Dermis lymphatic vessel endothelial cell (primary cell): ENCODE data around the gene SLC22A7. TPM values are rescaled to one million over a fixed set of nuclear protein-coding genes. Genes with fewer than 3 reads are reported as not detected.

ENCODE experiments used
- total RNA-seq: library from RNA; depleted of rRNA; stranded (reverse); fragments of >200 nt; gene quantifications from 2 replicates; pipeline ENCODE4 v1.2.1, GENCODE V29; 2014

Gene SLC22A7, protein sequence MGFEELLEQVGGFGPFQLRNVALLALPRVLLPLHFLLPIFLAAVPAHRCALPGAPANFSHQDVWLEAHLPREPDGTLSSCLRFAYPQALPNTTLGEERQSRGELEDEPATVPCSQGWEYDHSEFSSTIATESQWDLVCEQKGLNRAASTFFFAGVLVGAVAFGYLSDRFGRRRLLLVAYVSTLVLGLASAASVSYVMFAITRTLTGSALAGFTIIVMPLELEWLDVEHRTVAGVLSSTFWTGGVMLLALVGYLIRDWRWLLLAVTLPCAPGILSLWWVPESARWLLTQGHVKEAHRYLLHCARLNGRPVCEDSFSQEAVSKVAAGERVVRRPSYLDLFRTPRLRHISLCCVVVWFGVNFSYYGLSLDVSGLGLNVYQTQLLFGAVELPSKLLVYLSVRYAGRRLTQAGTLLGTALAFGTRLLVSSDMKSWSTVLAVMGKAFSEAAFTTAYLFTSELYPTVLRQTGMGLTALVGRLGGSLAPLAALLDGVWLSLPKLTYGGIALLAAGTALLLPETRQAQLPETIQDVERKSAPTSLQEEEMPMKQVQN
- total RNA-seq, result not detected in 2 replicates

GRCh38 chr6:43297644-43298564 is at the start of gene SLC22A7:
Gene SLC22A7 (plus strand): TSS chr6:43298260. CDS start chr6:43298359, 99 bp downstream.

DNA sequence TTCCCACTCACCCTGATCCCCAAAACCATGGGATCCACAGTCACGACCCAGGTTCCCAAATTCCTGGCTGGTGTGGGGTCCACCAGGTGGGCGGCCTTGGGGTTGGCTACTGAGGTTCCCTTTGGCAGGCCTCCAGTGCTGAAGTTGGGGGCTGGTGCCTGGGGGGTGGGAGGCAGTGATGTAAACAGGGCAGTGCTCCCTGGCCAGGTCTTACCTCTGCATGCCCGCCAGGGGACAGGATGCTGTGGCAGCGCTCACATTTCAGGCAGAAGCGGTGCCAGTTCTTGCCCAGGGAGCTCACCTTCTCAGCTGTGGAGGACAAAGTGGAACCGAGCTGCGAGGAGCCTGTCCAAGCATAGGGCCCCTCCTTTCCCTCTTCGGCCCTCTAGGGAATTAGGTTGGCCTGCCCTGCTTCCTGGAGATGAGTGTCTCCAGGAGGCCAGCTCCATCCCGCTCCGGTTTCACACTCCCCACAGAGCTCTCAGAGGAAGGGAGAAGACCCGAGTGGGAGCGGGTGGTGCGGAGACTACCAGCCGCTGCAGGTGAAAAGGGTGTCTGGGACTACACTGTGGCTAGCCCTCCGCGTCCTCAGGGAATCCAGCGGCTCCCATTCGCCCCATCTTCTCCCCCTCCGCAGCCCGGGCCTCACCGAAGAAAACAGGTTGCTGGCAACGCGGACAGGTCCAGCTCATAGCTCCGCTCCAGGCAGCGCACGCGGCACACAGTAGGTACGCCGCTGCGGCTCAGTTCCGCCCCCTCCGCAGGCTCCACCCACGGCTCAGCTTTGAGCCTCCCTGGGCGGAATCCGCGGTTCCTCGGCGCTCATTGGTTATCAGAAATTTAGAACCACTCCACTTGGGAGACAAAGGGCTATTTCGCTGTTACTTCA is 10.3 kb downstream of the SLC22A7 start, which contains the start of gene CRIP3:
Gene CRIP3 (minus strand): TSS at position 726 of the 889 bp plus-strand sequence. CDS start 34 bp downstream, at position 692.

Other genes with a start within 250 kb of the SLC22A7 start
- 18.4 and 23.4 TPM in 2 replicates for gene CUL7, start 244.4 kb upstream of the SLC22A7 start, total RNA-seq
- gene MRPL2, start 238.8 kb upstream of the SLC22A7 start, total RNA-seq, result 11.3 and 11.5 TPM in 2 replicates
- 16.5 and 17.2 TPM in 2 replicates for gene KLC4, start 238.6 kb upstream of the SLC22A7 start, total RNA-seq
- gene PTK7, start 221.9 kb upstream of the SLC22A7 start, total RNA-seq, result 28.2 and 39.6 TPM in 2 replicates
- gene SRF, start 127.0 kb upstream of the SLC22A7 start, total RNA-seq, result 11.8 TPM in 2 replicates
- gene CUL9, start 116.1 kb upstream of the SLC22A7 start, total RNA-seq, result 16.9 and 17.9 TPM in 2 replicates
- gene DNPH1, start 68.8 kb upstream of the SLC22A7 start, total RNA-seq, result 44.8 and 59.2 TPM in 2 replicates
- not detected in 2 replicates for gene TTBK1, start 54.8 kb upstream of the SLC22A7 start, total RNA-seq
- not detected in 2 replicates for gene CRIP3, start 10.6 kb downstream of the SLC22A7 start, total RNA-seq
- 5.4 and 7.6 TPM in 2 replicates for gene ZNF318, start 71.4 kb downstream of the SLC22A7 start, total RNA-seq
- gene ABCC10, start 129.3 kb downstream of the SLC22A7 start, total RNA-seq, result 11.6 and 12.1 TPM in 2 replicates
- 0.33 and 0.60 TPM in 2 replicates for gene DLK2, start 157.3 kb downstream of the SLC22A7 start, total RNA-seq
- gene TJAP1, start 179.3 kb downstream of the SLC22A7 start, total RNA-seq, result 8.0 and 11.6 TPM in 2 replicates
- gene LRRC73, start 212.1 kb downstream of the SLC22A7 start, total RNA-seq, result 0.09 and 0.11 TPM in 2 replicates
- gene YIPF3, start 218.7 kb downstream of the SLC22A7 start, total RNA-seq, result 97.2 and 114 TPM in 2 replicates
- 31.1 and 42.1 TPM in 2 replicates for gene POLR1C, start 218.8 kb downstream of the SLC22A7 start, total RNA-seq